ENCODE results near the gene C8B.

C8B gene

GRCh38 chr1:56973923-56974742 lies 8.3 kb upstream of the C8B start:
- H3K4me1 ChIP-seq (ENCODE audit: control insufficient read depth in 5 of 5, insufficient read depth in 5 of 5, low read length in 5 of 5) = no peaks in the 10 kb centered on the region
- H3K27ac ChIP-seq (ENCODE audit: low read depth, low read length) = no peak overlapping the region
- H3K9ac ChIP-seq (ENCODE audit: low read length in 5 of 5) = no peak overlapping the region
- H3K9me3 ChIP-seq (ENCODE audit: control insufficient read depth in 5 of 5, low read length in 5 of 5) = peaks cover 0 to under 1% (median 0%) of the 10 kb centered on the region in 5 donors
- H3K27me3 ChIP-seq (ENCODE audit: control insufficient read depth in 5 of 5, insufficient read depth in 4 of 5, low read length in 5 of 5) = no peaks in the 10 kb centered on the region
- no peaks in the 10 kb centered on the region for H3K36me3 ChIP-seq (ENCODE audit: control insufficient read depth in 5 of 5, insufficient read depth in 5 of 5, low read length in 5 of 5)
- no peak overlapping the region for H3K4me3 ChIP-seq (ENCODE audit: low read depth in 1 of 5, low read length in 5 of 5)

DNA sequence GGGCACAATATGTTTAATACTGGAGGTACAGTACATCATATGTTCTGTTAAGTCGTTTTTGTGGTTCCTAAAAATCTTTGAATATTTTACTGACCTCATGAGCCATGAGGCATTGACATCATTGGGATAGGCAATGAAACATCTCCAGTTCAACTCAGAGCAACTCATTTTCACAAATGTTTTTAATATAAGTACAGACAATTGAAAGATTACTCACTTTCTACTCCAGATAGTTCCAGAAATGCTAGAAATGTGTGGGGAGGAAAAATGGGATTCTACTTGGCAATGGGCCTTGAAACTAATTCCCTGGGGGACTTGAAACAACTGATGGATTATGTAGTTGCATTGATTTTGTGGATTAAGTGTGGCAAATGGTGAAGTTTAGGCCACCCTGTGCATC lies 7.2 kb upstream of the C8B start:
- Histone ChIP-seq H3K9ac (ENCODE audit: low read length in 5 of 5) (no peak overlapping the region), H3K4me3 (ENCODE audit: low read depth in 1 of 5, low read length in 5 of 5) (no peak overlapping the region), H3K27me3 (ENCODE audit: control insufficient read depth in 5 of 5, insufficient read depth in 4 of 5, low read length in 5 of 5) (no peaks in the 10 kb centered on the region), H3K27ac (ENCODE audit: low read depth, low read length) (no peak overlapping the region), H3K9me3 (ENCODE audit: control insufficient read depth in 5 of 5, low read length in 5 of 5) (peaks cover 0 to 2% (median 0%) of the 10 kb centered on the region in 5 donors), H3K36me3 (ENCODE audit: control insufficient read depth in 5 of 5, insufficient read depth in 5 of 5, low read length in 5 of 5) (no peaks in the 10 kb centered on the region), H3K4me1 (ENCODE audit: control insufficient read depth in 5 of 5, insufficient read depth in 5 of 5, low read length in 5 of 5) (no peaks in the 10 kb centered on the region)

GRCh38 chr1:56970280-56970679 lies 4.5 kb upstream of the C8B start:
- Histone ChIP-seq H3K9me3 (ENCODE audit: control insufficient read depth in 5 of 5, low read length in 5 of 5) (peaks cover 0 to 2% (median 0%) of the 10 kb centered on the region in 5 donors), H3K27me3 (ENCODE audit: control insufficient read depth in 5 of 5, insufficient read depth in 4 of 5, low read length in 5 of 5) (no peaks in the 10 kb centered on the region), H3K27ac (ENCODE audit: low read depth, low read length) (no peak overlapping the region), H3K9ac (ENCODE audit: low read length in 5 of 5) (no peak overlapping the region), H3K4me3 (ENCODE audit: low read depth in 1 of 5, low read length in 5 of 5) (no peak overlapping the region), H3K36me3 (ENCODE audit: control insufficient read depth in 5 of 5, insufficient read depth in 5 of 5, low read length in 5 of 5) (no peaks in the 10 kb centered on the region), H3K4me1 (ENCODE audit: control insufficient read depth in 5 of 5, insufficient read depth in 5 of 5, low read length in 5 of 5) (no peaks in the 10 kb centered on the region)

DNA sequence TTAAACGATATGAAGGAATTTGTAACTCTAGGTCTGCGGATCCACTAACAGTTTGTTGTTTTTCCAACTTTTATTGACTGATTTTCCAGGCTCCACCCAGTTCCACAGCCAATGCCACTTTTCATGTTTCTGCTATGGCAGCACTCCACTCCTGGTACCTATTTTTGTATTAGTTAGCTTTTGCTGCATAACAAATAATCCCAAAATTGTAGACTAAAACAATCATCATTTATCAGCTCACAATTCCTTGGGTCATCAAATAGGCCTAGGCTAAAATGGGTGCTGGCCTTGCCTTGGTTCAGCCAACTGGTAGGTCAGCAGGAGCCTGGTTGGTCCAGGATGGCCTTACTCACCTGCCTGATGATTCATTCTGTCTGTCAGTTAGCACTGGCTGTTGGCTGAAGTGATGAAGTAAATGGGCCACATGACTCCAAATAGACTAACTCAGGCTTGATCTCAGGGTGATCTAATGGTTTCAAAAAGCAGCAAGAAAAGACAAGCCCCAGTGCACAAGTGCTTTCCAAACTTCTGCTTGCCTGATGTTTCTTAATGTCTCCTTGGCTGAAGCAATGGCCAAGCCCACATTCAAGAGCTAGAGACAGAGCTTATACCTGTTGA lies 3.2 kb upstream of the C8B start:
- H3K9me3 ChIP-seq (ENCODE audit: control insufficient read depth in 5 of 5, low read length in 5 of 5) = peaks cover 0 to 2% (median 0%) of the 10 kb centered on the region in 5 donors
- no peak overlapping the region for H3K9ac ChIP-seq (ENCODE audit: low read length in 5 of 5)
- no peaks in the 10 kb centered on the region for H3K27me3 ChIP-seq (ENCODE audit: control insufficient read depth in 5 of 5, insufficient read depth in 4 of 5, low read length in 5 of 5)
- no peak overlapping the region for H3K4me3 ChIP-seq (ENCODE audit: low read depth in 1 of 5, low read length in 5 of 5)
- H3K4me1 ChIP-seq (ENCODE audit: control insufficient read depth in 5 of 5, insufficient read depth in 5 of 5, low read length in 5 of 5) = peaks cover 0 to under 1% (median 0%) of the 10 kb centered on the region in 5 donors
- no peak overlapping the region for H3K27ac ChIP-seq (ENCODE audit: low read depth, low read length)
- no peaks in the 10 kb centered on the region for H3K36me3 ChIP-seq (ENCODE audit: control insufficient read depth in 5 of 5, insufficient read depth in 5 of 5, low read length in 5 of 5)

GRCh38 chr1:56967900-56968832 lies 2.4 kb upstream of the C8B start:
- Histone ChIP-seq H3K36me3 (ENCODE audit: control insufficient read depth in 5 of 5, insufficient read depth in 5 of 5, low read length in 5 of 5) (no peaks in the 10 kb centered on the region), H3K4me1 (ENCODE audit: control insufficient read depth in 5 of 5, insufficient read depth in 5 of 5, low read length in 5 of 5) (peaks cover 0 to 5% (median 0%) of the 10 kb centered on the region in 5 donors), H3K9ac (ENCODE audit: low read length in 5 of 5) (no peak overlapping the region)

GRCh38 chr1:56967355-56967754 lies 1.5 kb upstream of the C8B start:
- H3K9me3 ChIP-seq (ENCODE audit: control insufficient read depth in 5 of 5, low read length in 5 of 5) = peaks cover 0 to 2% (median 0%) of the 10 kb centered on the region in 5 donors
- peaks cover 0 to 5% (median 0%) of the 10 kb centered on the region in 5 donors for H3K4me1 ChIP-seq (ENCODE audit: control insufficient read depth in 5 of 5, insufficient read depth in 5 of 5, low read length in 5 of 5)
- H3K27ac ChIP-seq (ENCODE audit: low read depth, low read length) = no peak overlapping the region
- no peaks in the 10 kb centered on the region for H3K36me3 ChIP-seq (ENCODE audit: control insufficient read depth in 5 of 5, insufficient read depth in 5 of 5, low read length in 5 of 5)
- H3K4me3 ChIP-seq (ENCODE audit: low read depth in 1 of 5, low read length in 5 of 5) = no peak overlapping the region
- no peak overlapping the region for H3K9ac ChIP-seq (ENCODE audit: low read length in 5 of 5)
- no peaks in the 10 kb centered on the region for H3K27me3 ChIP-seq (ENCODE audit: control insufficient read depth in 5 of 5, insufficient read depth in 4 of 5, low read length in 5 of 5)

More at GRCh38 chr1:56967900-56968832, 2.4 kb upstream of the C8B start:
- no peaks in the 10 kb centered on the region for H3K27me3 ChIP-seq (ENCODE audit: control insufficient read depth in 5 of 5, insufficient read depth in 4 of 5, low read length in 5 of 5)
- no peak overlapping the region for H3K4me3 ChIP-seq (ENCODE audit: low read depth in 1 of 5, low read length in 5 of 5)
- peaks cover 0 to 2% (median 0%) of the 10 kb centered on the region in 5 donors for H3K9me3 ChIP-seq (ENCODE audit: control insufficient read depth in 5 of 5, low read length in 5 of 5)
- no peak overlapping the region for H3K27ac ChIP-seq (ENCODE audit: low read depth, low read length)

DNA sequence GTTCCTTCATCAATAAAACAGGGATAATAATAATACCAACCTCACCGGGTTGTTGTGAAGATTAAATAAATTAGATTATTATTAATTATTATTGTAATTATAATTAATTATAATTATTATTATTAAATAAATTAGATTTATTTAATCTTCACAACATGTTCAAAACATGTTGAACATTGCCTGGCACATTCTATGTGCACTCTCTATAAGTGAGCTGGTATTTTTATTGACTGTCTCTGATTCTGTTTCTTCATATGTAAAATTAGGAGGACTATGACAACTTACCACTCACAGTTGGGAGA lies 834 bp upstream of the C8B start:
- Histone ChIP-seq H3K4me3 (ENCODE audit: low read depth in 1 of 5, low read length in 5 of 5) (no peak overlapping the region), H3K27ac (ENCODE audit: low read depth, low read length) (no peak overlapping the region), H3K36me3 (ENCODE audit: control insufficient read depth in 5 of 5, insufficient read depth in 5 of 5, low read length in 5 of 5) (no peaks in the 10 kb centered on the region), H3K9me3 (ENCODE audit: control insufficient read depth in 5 of 5, low read length in 5 of 5) (peaks cover 0 to 2% (median 0%) of the 10 kb centered on the region in 5 donors), H3K9ac (ENCODE audit: low read length in 5 of 5) (no peak overlapping the region), H3K4me1 (ENCODE audit: control insufficient read depth in 5 of 5, insufficient read depth in 5 of 5, low read length in 5 of 5) (peaks cover 0 to 5% (median 0%) of the 10 kb centered on the region in 5 donors), H3K27me3 (ENCODE audit: control insufficient read depth in 5 of 5, insufficient read depth in 4 of 5, low read length in 5 of 5) (no peaks in the 10 kb centered on the region)

DNA sequence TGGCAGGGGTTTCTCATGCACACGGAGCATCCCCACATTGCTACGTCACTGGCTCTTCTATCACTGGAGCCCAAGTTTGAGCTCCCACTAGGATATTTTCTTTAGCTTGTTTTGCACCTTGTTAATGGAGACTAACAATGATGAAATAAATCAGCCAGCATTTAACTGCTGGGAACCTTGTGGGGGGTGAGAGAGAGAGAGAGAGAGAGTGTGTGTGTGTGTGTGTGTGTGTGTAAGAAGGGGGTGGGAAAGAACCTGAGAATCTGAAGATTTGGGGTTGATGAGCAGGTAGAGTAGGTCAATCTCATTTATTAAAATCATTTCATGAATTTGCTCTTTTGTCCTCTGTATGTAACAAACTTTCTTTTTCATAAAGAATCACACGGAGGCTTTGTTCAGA lies 624 bp downstream of the C8B start:
- H3K27ac ChIP-seq (ENCODE audit: low read depth, low read length) = no peak overlapping the region
- no peaks in the 10 kb centered on the region for H3K36me3 ChIP-seq (ENCODE audit: control insufficient read depth in 5 of 5, insufficient read depth in 5 of 5, low read length in 5 of 5)
- peaks cover 0 to 5% (median 0%) of the 10 kb centered on the region in 5 donors for H3K4me1 ChIP-seq (ENCODE audit: control insufficient read depth in 5 of 5, insufficient read depth in 5 of 5, low read length in 5 of 5)
- H3K9me3 ChIP-seq (ENCODE audit: control insufficient read depth in 5 of 5, low read length in 5 of 5) = peaks cover 0 to 2% (median 0%) of the 10 kb centered on the region in 5 donors
- no peak overlapping the region for H3K9ac ChIP-seq (ENCODE audit: low read length in 5 of 5)
- no peak overlapping the region for H3K4me3 ChIP-seq (ENCODE audit: low read depth in 1 of 5, low read length in 5 of 5)
- H3K27me3 ChIP-seq (ENCODE audit: control insufficient read depth in 5 of 5, insufficient read depth in 4 of 5, low read length in 5 of 5) = no peaks in the 10 kb centered on the region

- Histone ChIP-seq H3K9ac (ENCODE audit: low read length in 5 of 5) (no peak overlapping the region), H3K36me3 (ENCODE audit: control insufficient read depth in 5 of 5, insufficient read depth in 5 of 5, low read length in 5 of 5) (no peaks in the 10 kb centered on the region), H3K27ac (ENCODE audit: low read depth, low read length) (no peak overlapping the region), H3K27me3 (ENCODE audit: control insufficient read depth in 5 of 5, insufficient read depth in 4 of 5, low read length in 5 of 5) (no peaks in the 10 kb centered on the region), H3K4me3 (ENCODE audit: low read depth in 1 of 5, low read length in 5 of 5) (no peak overlapping the region), H3K4me1 (ENCODE audit: control insufficient read depth in 5 of 5, insufficient read depth in 5 of 5, low read length in 5 of 5) (peaks cover 0 to 5% (median 0%) of the 10 kb centered on the region in 5 donors), H3K9me3 (ENCODE audit: control insufficient read depth in 5 of 5, low read length in 5 of 5) (peaks cover 0 to 2% (median 0%) of the 10 kb centered on the region in 5 donors)
These were observed 1.3 kb downstream of the C8B start for GRCh38 chr1:56964349-56965017.
